ENCODE data around the gene IL18RAP. TPM values are rescaled to one million over a fixed set of nuclear protein-coding genes. Genes with fewer than 3 reads are reported as not detected.

The IL18RAP gene
- total RNA-seq, 1 experiment from 2014 or later, result not detected

GRCh38 chr2:102427249-102427648 lies 4.3 kb downstream of the IL18RAP start:
- TF ChIP-seq, protein P1, sequence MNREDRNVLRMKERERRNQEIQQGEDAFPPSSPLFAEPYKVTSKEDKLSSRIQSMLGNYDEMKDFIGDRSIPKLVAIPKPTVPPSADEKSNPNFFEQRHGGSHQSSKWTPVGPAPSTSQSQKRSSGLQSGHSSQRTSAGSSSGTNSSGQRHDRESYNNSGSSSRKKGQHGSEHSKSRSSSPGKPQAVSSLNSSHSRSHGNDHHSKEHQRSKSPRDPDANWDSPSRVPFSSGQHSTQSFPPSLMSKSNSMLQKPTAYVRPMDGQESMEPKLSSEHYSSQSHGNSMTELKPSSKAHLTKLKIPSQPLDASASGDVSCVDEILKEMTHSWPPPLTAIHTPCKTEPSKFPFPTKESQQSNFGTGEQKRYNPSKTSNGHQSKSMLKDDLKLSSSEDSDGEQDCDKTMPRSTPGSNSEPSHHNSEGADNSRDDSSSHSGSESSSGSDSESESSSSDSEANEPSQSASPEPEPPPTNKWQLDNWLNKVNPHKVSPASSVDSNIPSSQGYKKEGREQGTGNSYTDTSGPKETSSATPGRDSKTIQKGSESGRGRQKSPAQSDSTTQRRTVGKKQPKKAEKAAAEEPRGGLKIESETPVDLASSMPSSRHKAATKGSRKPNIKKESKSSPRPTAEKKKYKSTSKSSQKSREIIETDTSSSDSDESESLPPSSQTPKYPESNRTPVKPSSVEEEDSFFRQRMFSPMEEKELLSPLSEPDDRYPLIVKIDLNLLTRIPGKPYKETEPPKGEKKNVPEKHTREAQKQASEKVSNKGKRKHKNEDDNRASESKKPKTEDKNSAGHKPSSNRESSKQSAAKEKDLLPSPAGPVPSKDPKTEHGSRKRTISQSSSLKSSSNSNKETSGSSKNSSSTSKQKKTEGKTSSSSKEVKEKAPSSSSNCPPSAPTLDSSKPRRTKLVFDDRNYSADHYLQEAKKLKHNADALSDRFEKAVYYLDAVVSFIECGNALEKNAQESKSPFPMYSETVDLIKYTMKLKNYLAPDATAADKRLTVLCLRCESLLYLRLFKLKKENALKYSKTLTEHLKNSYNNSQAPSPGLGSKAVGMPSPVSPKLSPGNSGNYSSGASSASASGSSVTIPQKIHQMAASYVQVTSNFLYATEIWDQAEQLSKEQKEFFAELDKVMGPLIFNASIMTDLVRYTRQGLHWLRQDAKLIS (CRISPR knock-in tag; IDR thresholded peaks at IDR 0.05; ENCODE audit: borderline replicate concordance), result no peak
- no peak for TF ChIP-seq E2F4 (CRISPR knock-in tag; IDR thresholded peaks at IDR 0.05; ENCODE audit: borderline replicate concordance, low read depth)
- TF ChIP-seq NR1H2 (CRISPR knock-in tag; IDR thresholded peaks at IDR 0.05), result no peak
- TF ChIP-seq ZBTB21 (CRISPR knock-in tag; IDR thresholded peaks at IDR 0.05; ENCODE audit: borderline replicate concordance), result no peak
- TF ChIP-seq NFE2L1 (CRISPR knock-in tag; IDR thresholded peaks at IDR 0.05), result no peak
- TF ChIP-seq ZSCAN18 (CRISPR knock-in tag; IDR thresholded peaks at IDR 0.05), result no peak
- TF ChIP-seq GRHL2 (CRISPR knock-in tag; IDR thresholded peaks at IDR 0.05; ENCODE audit: insufficient replicate concordance, severe bottlenecking), result no peak
- TF ChIP-seq, protein P2, sequence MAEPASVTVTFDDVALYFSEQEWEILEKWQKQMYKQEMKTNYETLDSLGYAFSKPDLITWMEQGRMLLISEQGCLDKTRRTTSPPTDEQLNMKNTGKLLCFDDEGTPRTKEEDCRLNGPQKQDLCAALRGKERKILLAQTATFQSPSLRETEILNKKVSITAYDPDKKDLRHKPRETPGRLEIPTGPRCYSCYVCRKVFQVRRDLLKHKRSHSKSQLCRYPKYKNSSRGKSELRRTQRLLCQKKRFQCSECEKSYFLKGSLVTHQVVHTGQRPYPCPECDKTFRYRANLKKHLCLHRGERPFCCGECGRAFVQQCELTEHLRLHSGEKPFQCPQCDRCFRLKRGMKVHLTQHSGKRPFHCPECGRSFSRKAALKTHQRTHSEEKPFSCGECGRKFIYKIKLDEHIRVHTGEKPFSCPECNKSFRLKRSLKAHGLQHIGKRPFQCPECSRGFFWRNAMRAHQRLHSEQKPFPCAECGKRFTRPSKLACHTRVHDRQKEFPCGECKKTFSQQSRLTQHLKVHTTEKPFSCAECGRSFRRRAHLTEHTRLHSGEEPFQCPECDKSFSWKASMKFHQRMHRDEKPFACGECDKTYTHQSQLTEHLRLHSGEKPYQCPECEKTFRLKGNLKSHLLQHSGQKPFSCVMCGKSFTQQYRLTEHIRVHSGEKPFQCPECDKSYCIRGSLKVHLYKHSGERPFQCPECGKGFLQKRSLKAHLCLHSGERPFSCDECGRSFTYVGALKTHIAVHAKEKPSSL (CRISPR knock-in tag; conservative IDR thresholded peaks at IDR 0.05), result no peak
- no peak for TF ChIP-seq ZNF232 (CRISPR knock-in tag; IDR thresholded peaks at IDR 0.05)
- TF ChIP-seq EMX1 (CRISPR knock-in tag; IDR thresholded peaks at IDR 0.05), result no peak
- TF ChIP-seq JAZF1 (CRISPR knock-in tag; IDR thresholded peaks at IDR 0.05), result no peak
- TF ChIP-seq PREB (CRISPR knock-in tag; IDR thresholded peaks at IDR 0.05; ENCODE audit: borderline replicate concordance), result no peak
- TF ChIP-seq ZBTB43 (CRISPR knock-in tag; IDR thresholded peaks at IDR 0.05), result no peak
- TF ChIP-seq ZNF317 (CRISPR knock-in tag; IDR thresholded peaks at IDR 0.05; ENCODE audit: borderline replicate concordance, low read depth), result no peak
- TF ChIP-seq HMGXB4 (CRISPR knock-in tag; IDR thresholded peaks at IDR 0.05), result no peak
- TF ChIP-seq, protein P3, sequence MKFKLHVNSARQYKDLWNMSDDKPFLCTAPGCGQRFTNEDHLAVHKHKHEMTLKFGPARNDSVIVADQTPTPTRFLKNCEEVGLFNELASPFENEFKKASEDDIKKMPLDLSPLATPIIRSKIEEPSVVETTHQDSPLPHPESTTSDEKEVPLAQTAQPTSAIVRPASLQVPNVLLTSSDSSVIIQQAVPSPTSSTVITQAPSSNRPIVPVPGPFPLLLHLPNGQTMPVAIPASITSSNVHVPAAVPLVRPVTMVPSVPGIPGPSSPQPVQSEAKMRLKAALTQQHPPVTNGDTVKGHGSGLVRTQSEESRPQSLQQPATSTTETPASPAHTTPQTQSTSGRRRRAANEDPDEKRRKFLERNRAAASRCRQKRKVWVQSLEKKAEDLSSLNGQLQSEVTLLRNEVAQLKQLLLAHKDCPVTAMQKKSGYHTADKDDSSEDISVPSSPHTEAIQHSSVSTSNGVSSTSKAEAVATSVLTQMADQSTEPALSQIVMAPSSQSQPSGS (CRISPR knock-in tag; IDR thresholded peaks at IDR 0.05; ENCODE audit: borderline replicate concordance, low read depth), result no peak
- Mint-ChIP-seq H3K36me3 (no peaks in the 10 kb centered on the region), H3K27ac (no peak overlapping the region), H3K4me3 (no peak overlapping the region), H3K4me1 (no peaks in the 10 kb centered on the region), H3K9me3 (no peaks in the 10 kb centered on the region), H3K27me3 (ENCODE audit: low read depth) (no peaks in the 10 kb centered on the region; the same call in 1 of the 2 replicates)
- CTCF ChIA-PET, result no interaction called here
- DNase-seq (ENCODE audit: low spot score) (no peak), ATAC-seq (no peak)
- POLR2A ChIA-PET, result no interaction called here

All from WTC11 (cell line).